HG02870 (cell line): ENCODE measurements around the gene CNIH2.
A peak's percentile ranks its signal among the peaks of the same experiment; 100 is the strongest.

Experiments used
- ATAC-seq: cut with Tn5 transposase; IDR thresholded peaks from one replicate; pipeline ENCODE4 v1.9.1; 2021; ENCODE audit warnings: mild to moderate bottlenecking, moderate library complexity; ENCODE audit not compliant: unreplicated experiment

CNIH2 gene

GRCh38 chr11:66258473-66258893, 19.5 kb upstream of the CNIH2 start:
- no peak for ATAC-seq

- ATAC-seq = no peak
These were observed 18.8 kb upstream of the CNIH2 start for GRCh38 chr11:66259225-66259624.

GRCh38 chr11:66259956-66260355, 18.0 kb upstream of the CNIH2 start:
- no peak for ATAC-seq

GRCh38 chr11:66261578-66261977, 16.4 kb upstream of the CNIH2 start:
- no peak for ATAC-seq

GRCh38 chr11:66262191-66262590, 15.8 kb upstream of the CNIH2 start:
- no peak for ATAC-seq

GRCh38 chr11:66262696-66263095, 15.3 kb upstream of the CNIH2 start:
- no peak for ATAC-seq

GRCh38 chr11:66263231-66263630, 14.7 kb upstream of the CNIH2 start:
- ATAC-seq = no peak

GRCh38 chr11:66263785-66264184, 14.2 kb upstream of the CNIH2 start:
- ATAC-seq = no peak

- no peak for ATAC-seq
These were observed 13.6 kb upstream of the CNIH2 start for GRCh38 chr11:66264383-66264782.

GRCh38 chr11:66264914-66265313, 13.1 kb upstream of the CNIH2 start:
- ATAC-seq = no peak

- ATAC-seq = no peak
These were observed 12.2 kb upstream of the CNIH2 start for GRCh38 chr11:66265531-66266377.

- no peak for ATAC-seq
These were observed 11.5 kb upstream of the CNIH2 start for GRCh38 chr11:66266378-66267038.

- ATAC-seq = no peak
These were observed 11.0 kb upstream of the CNIH2 start for GRCh38 chr11:66267039-66267378.

GRCh38 chr11:66267379-66268243, 10.4 kb upstream of the CNIH2 start:
- ATAC-seq = peak; percentile 42

- peak; percentile 82 for ATAC-seq
These were observed 9.6 kb upstream of the CNIH2 start, which contains the start of gene RAB1B for GRCh38 chr11:66268244-66268951. Gene RAB1B (plus strand): TSS chr11:66268639. CDS start chr11:66268680, 41 bp downstream.

- no peak for ATAC-seq
These were observed 8.7 kb upstream of the CNIH2 start for GRCh38 chr11:66268952-66269905.

- no peak for ATAC-seq
These were observed 6.2 kb upstream of the CNIH2 start for GRCh38 chr11:66271816-66272215.

- no peak for ATAC-seq
These were observed 5.4 kb upstream of the CNIH2 start for GRCh38 chr11:66272596-66272995.

- no peak for ATAC-seq
These were observed 3.8 kb upstream of the CNIH2 start for GRCh38 chr11:66274219-66274618.

- ATAC-seq = no peak
These were observed 2.6 kb upstream of the CNIH2 start for GRCh38 chr11:66275396-66275795.
